ENCODE measurements around the gene SLC9A3.

Gene SLC9A3

DNA sequence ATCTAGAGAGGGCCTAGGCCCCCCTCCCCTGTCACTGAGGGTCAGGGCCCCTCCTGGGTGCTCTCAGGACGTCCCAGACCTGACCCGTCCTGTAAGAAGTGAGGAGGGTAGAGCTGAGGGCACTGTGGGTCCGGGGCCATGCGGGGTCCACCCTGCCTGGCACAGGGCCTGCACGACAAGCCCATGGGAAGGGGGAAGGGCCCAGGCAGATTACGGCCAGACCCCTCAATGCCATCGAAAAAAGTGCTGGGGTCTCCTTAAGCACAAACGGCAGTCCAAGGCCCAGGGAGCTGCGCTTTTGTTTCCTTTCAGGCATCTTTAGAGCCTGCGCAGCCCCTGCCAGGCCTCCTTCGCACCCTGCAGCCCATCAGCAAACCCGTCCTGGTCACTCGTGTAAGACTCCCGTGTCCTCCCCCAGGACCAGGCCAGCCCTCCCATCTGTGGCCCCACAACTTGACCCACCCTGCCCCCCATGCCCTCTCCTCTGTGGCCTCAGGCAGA lies 85.7 kb downstream of the SLC9A3 start:
- no peak for DNase-seq

DNA sequence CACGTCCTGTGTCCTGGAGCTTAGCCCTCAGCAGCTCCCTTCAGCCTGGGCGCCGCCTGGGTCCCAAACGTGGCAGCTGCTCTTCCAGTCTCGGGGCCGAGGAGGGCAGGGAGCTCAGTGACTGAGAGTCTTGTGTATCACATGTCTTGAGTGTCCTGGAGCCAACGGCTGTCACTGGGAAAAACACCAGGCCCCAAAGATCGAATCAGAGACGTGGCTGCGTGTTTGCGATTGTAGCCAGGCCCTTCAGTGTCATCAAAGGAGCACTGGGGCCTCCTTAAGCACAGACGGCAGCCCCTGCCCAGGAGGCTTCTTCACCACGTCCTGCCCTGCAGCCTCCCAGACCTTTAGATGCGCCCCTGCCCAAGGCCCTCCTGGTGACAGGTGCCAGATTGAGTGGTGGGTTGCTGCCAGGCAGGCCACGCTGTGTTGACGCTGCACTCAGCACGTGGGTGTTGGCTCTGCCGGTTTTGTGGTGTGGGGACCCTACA lies 86.9 kb downstream of the SLC9A3 start:
- no peak for DNase-seq

DNA sequence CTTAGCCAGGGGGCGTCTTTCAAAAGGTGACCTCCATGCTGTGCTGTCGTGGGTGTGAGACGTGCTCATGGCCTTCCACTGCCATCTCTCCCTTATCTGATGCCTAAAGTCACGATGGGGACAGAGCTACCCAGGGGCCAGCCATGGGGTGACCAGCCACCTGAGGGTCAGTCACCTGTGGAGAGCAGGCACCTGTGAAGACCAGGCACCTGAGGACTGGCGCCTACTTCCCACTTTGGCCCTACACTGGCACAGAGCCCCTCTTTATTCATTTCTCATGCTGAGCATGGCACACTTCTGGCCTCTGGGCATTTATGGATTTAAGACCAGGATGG lies 87.6 kb downstream of the SLC9A3 start:
- no peak for DNase-seq

DNA sequence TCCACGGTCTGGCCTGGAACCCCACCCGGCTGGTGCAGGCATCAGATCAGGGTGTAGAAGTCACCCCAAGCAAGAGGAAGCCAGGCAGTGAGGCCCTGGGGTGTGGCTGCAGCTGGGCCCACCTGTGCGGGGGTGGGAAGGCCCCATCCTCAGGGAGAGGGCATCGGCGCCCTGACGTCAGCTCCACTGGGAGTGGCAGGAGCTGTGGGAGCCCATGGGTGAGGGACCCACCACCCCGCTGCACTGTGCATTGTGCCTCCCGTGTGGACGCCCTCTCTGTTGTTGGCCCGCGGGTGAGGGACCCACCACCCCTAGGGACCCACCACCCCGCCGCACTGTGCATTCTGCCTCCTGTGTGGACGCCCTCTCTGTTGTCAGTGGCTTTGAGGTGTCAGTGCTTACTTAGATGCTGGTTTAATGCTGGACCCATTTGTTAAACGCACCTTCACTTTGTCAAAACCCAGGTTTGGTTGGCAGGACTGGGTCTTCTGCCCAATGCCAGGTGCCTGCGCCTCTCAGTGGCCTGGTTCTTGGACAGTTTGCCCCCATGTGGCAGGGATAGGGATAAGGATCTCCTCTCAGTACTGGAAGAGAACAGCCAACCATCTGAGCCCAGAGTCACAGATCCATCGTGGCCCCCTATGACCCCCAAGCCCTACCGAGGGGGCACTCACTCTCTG lies 88.1 kb downstream of the SLC9A3 start:
- no peak for DNase-seq

DNA sequence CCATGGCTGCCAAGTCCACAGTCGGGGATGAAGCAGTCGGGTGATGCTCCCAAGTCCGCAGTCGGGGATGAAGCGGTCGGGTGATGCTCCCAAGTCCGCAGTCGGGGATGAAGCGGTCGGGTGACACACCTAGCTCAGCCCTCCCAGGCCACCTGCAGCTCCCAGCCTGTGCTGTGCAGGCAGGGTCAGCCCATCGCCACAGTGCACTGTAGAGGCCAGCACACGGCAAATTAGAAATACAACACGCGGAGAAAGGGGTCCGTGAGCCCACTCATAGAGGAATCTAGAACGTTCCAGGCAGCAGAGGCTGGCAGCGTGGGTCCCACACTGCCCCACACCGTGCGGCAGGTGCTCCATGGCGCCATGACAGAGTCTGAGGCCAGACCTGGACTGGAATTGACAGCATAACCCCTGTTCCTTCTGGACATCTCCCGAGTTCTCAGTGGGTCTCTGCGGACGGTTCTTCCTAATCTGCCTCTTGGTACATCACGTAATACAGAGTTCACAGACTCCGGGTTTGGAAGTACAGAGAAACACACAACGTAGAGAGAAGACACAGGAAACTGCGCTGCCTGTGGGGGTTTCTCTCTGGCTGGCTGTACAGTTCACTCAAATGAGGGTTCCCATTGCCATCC lies 89.0 kb downstream of the SLC9A3 start:
- DNase-seq, result no peak

DNA sequence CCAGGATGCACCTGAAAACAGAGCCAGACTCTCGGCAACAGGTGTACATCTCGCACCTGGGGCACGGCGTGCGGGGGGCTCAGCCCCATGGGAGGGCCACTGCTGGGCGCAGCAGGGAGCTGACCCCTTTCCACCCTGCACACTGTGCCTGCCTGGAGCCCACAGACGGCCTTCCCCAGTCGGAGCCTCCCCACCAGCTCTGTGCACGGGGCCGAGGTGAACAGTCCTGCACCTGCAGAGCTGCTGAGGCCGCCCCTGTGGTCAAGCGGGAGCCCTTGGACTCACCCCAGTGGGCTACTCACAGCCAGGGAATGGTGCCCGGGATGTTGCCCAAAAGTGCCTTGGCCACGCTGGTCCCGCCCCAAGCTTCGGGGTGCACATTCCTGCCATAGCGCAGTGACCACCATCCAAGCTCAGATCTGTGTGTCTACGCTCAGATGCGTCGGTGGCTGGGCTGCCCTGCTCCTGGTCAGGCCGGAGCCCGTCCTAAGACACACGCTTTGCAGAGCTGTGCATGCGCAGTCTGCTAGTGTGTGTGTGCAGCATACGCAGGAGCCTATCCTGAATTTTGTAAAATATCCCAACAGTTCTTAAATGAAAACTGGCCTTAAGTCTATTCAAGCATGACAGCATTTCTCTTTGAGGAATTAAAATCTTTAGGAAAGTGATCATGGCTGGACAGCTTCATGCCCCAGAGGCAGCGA lies 89.7 kb downstream of the SLC9A3 start:
- no peak for DNase-seq

DNA sequence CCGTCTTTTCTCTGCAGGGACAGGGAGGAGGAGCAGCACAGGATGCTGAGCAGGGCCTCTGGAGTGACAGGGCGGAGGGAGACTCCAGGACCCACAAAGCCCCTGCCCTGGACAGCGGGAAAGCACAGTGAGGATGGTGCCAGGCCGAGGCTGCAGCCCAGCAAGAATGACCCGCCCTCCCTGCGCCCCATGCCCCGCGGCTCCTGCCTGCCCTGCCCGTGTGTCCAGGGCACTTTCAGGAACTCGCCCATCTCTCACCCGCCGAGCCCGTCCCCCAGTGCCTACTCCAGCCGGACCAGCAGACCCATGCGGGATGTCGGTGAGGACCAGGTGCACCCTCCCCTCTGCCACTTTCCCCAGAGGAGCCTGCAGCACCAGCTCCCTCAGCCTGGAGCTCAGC lies 90.4 kb downstream of the SLC9A3 start:
- DNase-seq, result no peak

DNA sequence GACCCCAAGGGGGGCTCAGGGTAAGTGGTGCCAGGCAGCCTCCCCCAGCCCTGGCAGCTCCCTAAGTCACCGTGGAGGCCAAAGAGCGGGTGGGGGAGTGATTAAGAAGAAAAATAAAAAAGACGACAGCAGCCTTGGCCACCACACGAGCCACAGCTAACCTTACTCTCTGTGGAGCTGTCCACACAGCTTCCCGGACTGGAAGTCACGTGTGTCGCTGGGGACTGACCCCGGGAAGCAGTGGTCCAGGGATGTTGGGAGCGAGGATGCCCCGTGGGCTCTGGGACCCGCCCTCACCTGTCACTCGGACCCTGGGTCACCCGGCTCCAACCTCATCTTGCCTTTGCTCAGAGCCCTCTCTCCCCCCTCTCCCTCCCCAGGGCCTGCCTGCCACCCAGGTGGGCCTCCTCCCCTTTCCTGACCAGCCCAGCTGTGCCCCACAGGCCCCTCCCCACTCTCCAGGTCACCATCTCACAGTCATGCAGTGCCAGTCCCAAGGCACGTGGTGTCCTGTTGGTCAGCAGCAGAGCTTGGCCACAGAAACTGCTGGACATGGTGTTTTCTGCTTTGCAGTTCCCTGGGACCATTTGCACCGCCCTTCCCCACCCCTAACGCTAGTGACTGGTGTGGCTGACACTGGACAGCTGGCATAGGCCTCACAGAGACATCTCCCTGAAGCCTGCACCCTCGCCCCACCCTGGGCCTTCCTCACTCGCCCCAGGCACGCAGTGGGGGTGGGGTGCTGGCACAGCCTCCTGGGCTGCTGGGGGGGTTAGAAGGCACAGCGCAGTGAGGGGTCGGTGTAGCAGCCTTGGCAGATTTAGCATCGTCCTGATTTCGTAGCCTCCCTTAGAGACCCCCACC lies 91.1 kb downstream of the SLC9A3 start:
- DNase-seq, result no peak

DNA sequence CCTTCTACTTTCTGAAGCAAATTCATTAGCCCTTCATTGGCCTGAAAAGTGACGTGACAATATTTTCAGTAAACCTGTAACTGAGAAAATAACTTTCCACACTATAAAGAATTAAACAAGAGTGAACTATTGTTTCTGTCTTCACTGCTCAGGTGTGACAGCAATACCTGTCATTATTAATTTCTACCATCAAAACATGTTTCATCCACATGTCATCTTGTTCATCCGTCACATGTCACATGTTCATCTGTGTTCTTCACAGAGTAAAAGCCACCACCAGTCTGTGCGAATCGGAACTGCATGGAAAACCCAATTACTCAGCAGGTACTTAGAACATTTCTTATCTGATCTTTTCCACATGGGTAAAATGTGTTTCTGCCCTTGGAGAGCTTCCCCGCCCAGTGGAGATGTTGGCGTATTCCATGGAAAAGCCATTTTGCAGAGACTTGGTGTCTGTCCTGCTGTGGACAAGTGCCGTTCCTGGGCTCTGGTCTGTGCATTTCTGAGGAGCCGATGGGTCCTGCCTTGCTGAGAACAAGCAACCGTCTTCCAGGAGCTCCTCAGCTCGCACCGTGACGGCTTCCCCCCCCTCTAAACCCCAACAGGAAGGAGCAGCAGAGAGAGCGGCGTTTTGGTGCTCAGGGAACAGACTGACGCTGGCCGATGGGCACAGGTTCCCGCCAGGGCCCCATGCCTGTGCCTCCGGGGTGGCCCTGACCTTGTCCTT lies 91.9 kb downstream of the SLC9A3 start:
- DNase-seq, result no peak

DNA sequence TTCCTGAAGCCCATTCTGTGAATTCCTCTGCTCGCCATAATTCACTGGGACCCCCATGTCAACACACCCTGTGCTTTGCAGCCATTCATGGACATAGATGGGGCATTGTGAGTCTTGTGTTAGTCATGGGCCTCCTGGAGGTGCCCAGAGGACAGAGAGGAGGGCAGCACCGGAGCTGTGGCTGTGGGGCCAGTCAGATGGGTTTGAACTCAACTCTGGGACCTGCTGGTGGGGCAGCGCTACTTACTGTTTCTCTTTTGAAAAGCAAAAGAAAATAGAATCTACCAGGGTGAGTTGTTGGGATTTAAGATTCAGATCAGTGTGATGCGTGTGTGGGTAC lies 92.6 kb downstream of the SLC9A3 start:
- DNase-seq, result no peak

DNA sequence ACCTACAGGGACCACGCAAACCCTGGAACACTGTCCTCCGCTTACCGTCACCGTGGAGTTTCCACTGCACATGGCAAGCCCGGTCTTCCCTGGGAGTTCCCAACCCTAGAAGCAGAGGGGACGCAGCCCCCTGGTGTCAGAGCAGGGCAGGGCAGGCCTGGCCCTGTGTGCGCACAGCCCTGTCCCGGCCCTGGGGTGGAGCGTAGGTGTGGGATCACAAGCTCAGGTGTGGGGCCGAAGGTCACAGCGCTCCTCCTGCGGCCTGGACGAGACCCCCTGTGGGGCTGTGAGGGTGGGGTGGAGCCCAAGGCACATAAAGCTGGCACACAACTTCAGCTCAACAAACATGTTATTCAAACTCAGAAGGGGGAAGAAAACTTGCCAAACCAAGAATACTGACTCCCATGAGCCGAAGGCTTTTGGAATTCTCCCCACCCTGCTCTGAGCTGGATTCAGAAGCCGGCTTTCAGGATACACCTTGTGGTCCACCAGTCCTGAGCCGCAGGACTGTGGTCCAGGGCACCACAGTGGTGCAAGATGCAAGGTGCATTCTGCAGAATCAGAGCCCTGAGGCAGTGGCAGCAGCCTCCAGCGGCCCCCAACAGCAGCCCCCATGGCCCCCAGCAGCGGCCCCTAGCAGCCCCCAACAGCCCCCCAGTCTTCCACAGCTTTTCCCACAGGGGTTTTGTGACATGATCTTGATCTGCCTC lies 93.1 kb downstream of the SLC9A3 start:
- no peak for DNase-seq

DNA sequence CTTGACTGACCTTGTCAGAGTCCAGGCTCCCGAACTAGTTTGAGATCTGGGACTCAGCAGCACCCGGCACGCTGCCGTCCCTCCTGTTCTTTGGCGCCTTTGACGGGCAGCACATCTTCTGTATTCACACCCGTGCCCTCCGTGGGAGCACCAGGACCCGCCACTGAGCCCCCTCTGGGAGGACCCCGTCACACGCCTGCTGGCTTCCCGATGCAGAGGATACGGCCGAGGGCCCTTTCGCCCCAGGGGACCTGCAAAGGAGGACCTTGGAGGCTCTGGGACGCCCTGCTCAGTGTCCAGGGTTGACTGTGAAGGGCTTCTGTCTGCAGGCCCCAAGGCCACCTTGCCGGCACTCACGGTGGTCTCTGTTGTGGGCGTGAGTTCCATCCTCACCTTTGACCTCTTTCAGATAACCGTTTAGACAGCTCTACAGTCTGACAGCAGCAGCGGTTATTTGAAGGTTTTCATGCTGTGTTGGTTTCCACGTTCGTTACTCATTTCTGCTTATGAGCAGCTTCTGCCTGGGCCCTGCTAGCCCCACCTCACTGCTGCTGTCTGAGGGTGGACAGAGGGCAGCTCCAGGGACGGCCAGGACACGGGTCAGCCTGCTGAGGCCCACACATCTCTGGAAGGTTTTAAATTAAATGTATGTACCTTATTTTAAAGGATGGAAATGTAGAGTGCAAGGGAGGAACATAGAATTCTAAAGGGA lies 93.9 kb downstream of the SLC9A3 start:
- DNase-seq, result no peak

DNA sequence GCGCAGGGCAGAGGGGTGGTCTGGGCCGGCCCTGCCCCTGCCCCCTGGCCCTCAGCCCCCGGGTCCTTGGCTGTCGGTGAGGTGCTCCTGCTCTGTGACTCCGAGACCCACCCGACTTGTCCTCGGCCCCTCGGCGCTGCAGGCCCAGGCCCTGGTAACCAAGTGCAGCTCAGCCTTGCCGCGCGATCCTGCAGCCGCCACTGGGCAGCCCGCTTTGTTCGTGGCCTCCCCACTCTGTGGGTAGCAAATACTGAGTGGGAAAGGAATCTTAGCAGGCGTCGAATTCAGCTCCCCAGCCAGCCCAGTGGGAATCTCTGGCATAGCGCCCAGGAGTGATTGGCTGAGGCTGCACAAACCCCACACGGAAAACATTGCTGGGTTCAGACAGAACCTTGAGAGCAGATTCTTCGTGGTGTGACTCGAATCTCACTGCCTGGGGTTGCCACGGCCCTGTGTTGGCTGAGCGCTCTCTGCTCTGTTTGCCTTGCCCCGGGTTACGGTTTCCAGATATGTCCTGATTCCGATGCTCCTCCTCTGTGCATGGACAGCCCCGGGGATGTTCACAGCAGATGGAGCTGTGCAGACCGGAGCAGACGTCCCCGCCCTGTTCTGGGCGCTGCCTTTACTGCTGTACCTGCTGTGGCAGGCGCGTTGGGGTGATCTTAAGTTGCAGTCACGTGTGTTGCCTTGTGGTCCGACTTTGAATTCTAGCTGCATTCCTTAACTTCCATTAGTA lies 94.6 kb downstream of the SLC9A3 start:
- DNase-seq, result no peak

DNA sequence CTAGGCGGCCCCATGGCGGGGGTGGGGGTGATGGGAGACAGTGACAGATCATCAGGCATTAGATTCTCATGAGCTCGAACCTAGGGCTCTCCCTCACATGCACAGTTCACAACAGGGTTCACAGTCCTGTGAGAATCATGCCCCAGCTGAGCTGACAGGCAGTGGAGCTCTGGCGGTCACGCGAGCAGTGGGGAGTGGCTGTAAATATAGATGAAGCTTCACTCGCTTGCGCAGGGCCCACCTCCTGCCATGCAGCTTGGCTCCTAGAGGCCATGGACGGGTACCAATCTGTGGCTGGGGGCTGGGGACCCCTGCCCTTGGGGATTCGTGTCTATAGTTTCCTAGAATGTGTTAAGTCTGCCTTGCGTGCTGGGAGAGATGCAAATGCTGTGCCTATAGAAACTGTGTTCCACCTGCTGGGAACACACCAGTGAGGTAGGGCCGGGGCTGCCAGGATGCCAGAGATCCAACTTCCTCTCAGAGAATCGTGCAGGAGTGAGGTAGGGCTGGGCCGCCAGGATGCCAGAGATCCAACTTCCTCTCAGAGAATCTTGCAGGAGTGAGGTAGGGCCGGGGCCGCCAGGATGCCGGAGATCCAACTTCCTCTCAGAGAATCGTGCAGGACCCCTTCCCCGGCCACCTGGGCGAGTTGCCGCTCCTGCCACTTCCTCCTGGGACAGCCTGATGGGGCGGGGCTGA lies 95.3 kb downstream of the SLC9A3 start:
- no peak for DNase-seq

DNA sequence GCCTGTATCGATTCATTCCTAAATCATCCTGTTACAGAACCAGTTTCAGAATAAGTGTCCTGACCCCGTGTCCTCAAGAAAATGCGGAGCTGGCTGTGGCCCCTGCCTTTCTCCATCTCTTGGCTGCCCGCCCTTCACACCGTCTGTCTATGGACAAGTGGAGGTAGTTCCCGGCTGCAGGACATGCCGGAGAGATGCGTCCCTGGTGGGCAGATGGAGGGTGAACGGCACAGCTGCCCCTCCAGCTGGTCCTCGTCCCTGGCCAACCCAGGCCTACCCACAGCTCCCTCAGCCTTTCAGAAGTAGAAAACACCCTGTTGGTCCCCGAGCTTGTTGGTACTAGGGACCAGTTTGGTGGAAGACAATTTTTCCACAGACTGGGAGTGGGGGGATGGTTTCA lies 96.0 kb downstream of the SLC9A3 start:
- DNase-seq, result no peak

DNA sequence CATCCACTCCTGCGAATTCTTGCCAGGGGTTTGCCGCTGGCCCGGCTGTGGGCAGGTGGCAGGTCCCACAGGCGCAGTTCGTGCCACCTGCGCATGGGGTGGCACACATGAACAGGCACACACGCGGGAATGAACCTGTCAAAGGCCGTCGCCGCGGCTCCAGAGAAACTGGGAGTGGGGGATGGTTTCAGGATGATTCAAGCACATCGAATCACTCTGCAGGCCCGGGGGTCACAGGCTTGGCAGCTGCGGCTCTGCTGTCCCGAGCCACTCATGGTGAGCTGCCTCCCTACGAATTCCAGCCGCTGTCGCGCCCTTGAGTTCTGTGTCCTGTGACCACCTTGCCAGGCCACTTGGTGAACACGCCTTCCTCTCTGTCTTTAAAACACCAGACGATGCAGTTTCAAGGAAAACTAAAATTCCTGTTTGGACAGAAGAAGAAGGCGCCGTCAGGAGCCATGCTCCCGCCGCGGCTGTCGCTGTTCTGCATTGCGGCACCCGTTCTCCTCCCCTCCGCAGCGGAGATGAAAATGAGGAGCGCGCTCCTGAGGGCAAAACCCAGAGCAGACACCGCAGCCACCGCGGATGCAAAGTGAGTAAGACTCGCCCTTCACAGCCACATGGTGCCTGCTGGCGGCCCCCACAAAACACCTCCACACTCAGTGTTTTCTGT lies 96.7 kb downstream of the SLC9A3 start:
- DNase-seq, result no peak

DNA sequence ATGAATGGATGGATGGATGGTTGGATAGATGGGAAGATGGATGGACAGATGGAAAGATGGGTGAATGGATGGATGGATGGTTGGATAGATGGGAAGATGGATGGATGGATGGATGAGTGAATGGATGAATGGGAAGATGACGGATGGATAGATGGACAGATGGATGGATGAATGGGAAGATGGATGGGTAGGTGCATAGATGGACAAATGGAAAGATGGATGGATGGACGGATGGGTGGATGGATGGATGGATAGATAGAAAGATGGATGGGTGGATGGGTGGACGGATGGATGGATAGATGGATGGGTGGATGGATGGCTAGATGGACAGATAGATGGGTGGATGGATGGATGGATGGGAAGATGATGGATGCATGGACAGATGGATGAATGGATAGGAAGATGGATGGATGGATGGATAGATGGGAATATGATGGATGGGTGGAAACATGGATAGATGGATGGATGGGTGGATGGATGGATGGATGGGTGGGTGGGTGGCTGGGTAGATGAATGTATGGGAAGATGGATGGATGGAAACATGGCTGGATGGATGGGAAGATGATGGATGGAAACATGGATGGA lies 97.8 kb downstream of the SLC9A3 start:
- DNase-seq, result no peak

DNA sequence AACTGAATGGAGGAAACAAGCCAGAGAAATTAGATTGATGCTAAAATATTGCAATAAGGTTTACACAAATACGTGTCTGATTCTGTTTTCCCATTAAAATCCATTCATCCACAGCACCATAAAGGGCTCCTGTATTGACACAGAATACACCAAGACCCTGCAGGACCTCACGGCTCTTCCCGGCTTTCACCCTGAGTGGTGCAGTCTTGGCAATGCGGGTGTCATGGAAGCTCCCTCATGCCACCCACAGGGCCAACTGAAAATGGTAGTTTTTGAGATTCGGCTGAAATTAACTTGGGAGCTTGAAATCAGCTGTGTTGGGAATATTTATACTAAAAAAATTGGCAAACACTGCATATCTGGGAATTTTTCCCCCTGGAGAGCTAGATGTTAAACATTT lies 98.5 kb downstream of the SLC9A3 start:
- DNase-seq, result no peak

All from NCI-H1048 (cell line).